H9 (cell line): Measurements from ENCODE around the gene UCKL1. TPM values are rescaled to one million over a fixed set of nuclear protein-coding genes. Genes with fewer than 3 reads are reported as not detected.

Experiments
- DNase-seq: peaks from one replicate; pipeline ENCODE4 v3.0.0-alpha.2; 2017
- H2AFZ ChIP-seq: one replicate; pipeline ENCODE4 v1.6.1; 2013; ENCODE audit warnings: mild to moderate bottlenecking, low read length, control low read depth, moderate library complexity
- H2AK5ac ChIP-seq: 2 replicates; pipeline ENCODE4 v1.6.1; 2013; ENCODE audit warnings: low read length, control low read depth, mixed read lengths; ENCODE audit not compliant: insufficient read length
- H2BK120ac ChIP-seq: one replicate; pipeline ENCODE4 v1.6.1; 2013; ENCODE audit warnings: low read depth, mild to moderate bottlenecking, low read length, control low read depth, inconsistent platforms; ENCODE audit not compliant: poor library complexity, severe bottlenecking
- H2BK12ac ChIP-seq: 2 replicates; pipeline ENCODE4 v1.6.1; 2013; ENCODE audit warnings: low read length, control low read depth, mixed read lengths, low read depth; ENCODE audit not compliant: insufficient read length
- H2BK15ac ChIP-seq: 2 replicates; pipeline ENCODE4 v1.6.1; 2013; ENCODE audit warnings: low read depth, low read length, control low read depth
- H2BK20ac ChIP-seq: one replicate; pipeline ENCODE4 v1.6.1; 2013; ENCODE audit warnings: low read depth, mild to moderate bottlenecking, low read length, control low read depth, inconsistent platforms; ENCODE audit not compliant: poor library complexity, severe bottlenecking
- H2BK5ac ChIP-seq: 2 replicates; pipeline ENCODE4 v1.6.1; 2013; ENCODE audit warnings: low read length, control low read depth, mixed read lengths; ENCODE audit not compliant: insufficient read length
- H3K14ac ChIP-seq: 2 replicates; pipeline ENCODE4 v1.6.1; 2013; ENCODE audit warnings: low read length, control low read depth; ENCODE audit not compliant: insufficient read depth
- H3K18ac ChIP-seq: 2 replicates; pipeline ENCODE4 v1.6.1; 2013; ENCODE audit warnings: low read depth, mild to moderate bottlenecking, mixed read lengths, low read length, control low read depth; ENCODE audit not compliant: insufficient read length
- H3K23ac ChIP-seq: 2 replicates; pipeline ENCODE4 v1.6.1; 2013; ENCODE audit warnings: low read length, control low read depth, mixed read lengths, low read depth; ENCODE audit not compliant: insufficient read length
- H3K23me2 ChIP-seq: 2 replicates; pipeline ENCODE4 v1.6.1; 2013; ENCODE audit warnings: low read depth, mild to moderate bottlenecking, mixed read lengths, low read length, control low read depth; ENCODE audit not compliant: insufficient read length, poor library complexity, severe bottlenecking
- H3K27ac ChIP-seq: 2 replicates; pipeline ENCODE4 v1.5.1; 2013; ENCODE audit warnings: low read length, control low read depth, mixed read lengths, low read depth; ENCODE audit not compliant: insufficient read length
- H3K27me3 ChIP-seq: 2 replicates; pipeline ENCODE4 v1.6.1; 2013; ENCODE audit warnings: low read length, control low read depth, inconsistent platforms; ENCODE audit not compliant: insufficient read depth
- H3K4ac ChIP-seq: 2 replicates; pipeline ENCODE4 v1.6.1; 2013; ENCODE audit warnings: low read depth, mild to moderate bottlenecking, control low read depth, inconsistent platforms, low read length, moderate library complexity
- H3K4me1 ChIP-seq: 2 replicates; pipeline ENCODE4 v1.6.1; 2013; ENCODE audit warnings: low read length, control low read depth, inconsistent platforms; ENCODE audit not compliant: insufficient read depth
- H3K4me2 ChIP-seq: 2 replicates; pipeline ENCODE4 v1.6.1; 2013; ENCODE audit warnings: low read length, control low read depth, mixed read lengths; ENCODE audit not compliant: insufficient read length, insufficient read depth
- H3K56ac ChIP-seq: 2 replicates; pipeline ENCODE4 v1.6.1; 2013; ENCODE audit warnings: low read depth, mild to moderate bottlenecking, mixed read lengths, low read length, control low read depth; ENCODE audit not compliant: insufficient read length
- H3K79me1 ChIP-seq: 2 replicates; pipeline ENCODE4 v1.6.1; 2013; ENCODE audit warnings: low read depth, mild to moderate bottlenecking, moderate library complexity, low read length, control low read depth, inconsistent platforms; ENCODE audit not compliant: insufficient read depth, poor library complexity, severe bottlenecking
- H3K79me2 ChIP-seq: 2 replicates; pipeline ENCODE4 v1.6.1; 2013; ENCODE audit warnings: low read length, control low read depth, inconsistent platforms; ENCODE audit not compliant: insufficient read depth
- H3K9ac ChIP-seq: 2 replicates; pipeline ENCODE4 v1.6.1; 2013; ENCODE audit warnings: low read length, control low read depth, mixed read lengths; ENCODE audit not compliant: insufficient read length; ENCODE audit errors: extremely low read depth
- H3K9me3 ChIP-seq: one replicate; pipeline ENCODE4 v1.6.1; 2013; ENCODE audit warnings: low read depth, low read length, inconsistent platforms; ENCODE audit not compliant: control insufficient read depth
- H3T11ph ChIP-seq: one replicate; pipeline ENCODE4 v1.6.1; 2013; ENCODE audit warnings: mild to moderate bottlenecking, low read length, control low read depth, inconsistent platforms
- H4K20me1 ChIP-seq: one replicate; pipeline ENCODE4 v1.6.1; 2013; ENCODE audit not compliant: control insufficient read depth, insufficient read length, insufficient read depth
- H4K5ac ChIP-seq: 2 replicates; pipeline ENCODE4 v1.6.1; 2013; ENCODE audit warnings: low read depth, mild to moderate bottlenecking, mixed read lengths, low read length, control low read depth; ENCODE audit not compliant: insufficient read length
- H4K8ac ChIP-seq: replicated peaks from 2 replicates; pipeline ENCODE4 v1.6.1; 2013; ENCODE audit warnings: low read length, control low read depth, mixed read lengths, low read depth; ENCODE audit not compliant: insufficient read length
- H4K91ac ChIP-seq: 2 replicates; pipeline ENCODE4 v1.6.1; 2013; ENCODE audit warnings: low read depth, mild to moderate bottlenecking, moderate library complexity, mixed read lengths, low read length, control low read depth; ENCODE audit not compliant: insufficient read length
- H3K27ac Mint-ChIP-seq, 3 experiments: 2 replicates in 2 of 3; 3 replicates in 1 of 3; pipeline ENCODE4 v1.8.0; 2020 to 2021; ENCODE audit warnings: mixed read lengths in 3 of 3, mild to moderate bottlenecking in 1 of 3, moderate library complexity in 1 of 3
- H3K27me3 Mint-ChIP-seq: 2 replicates; pipeline ENCODE4 v1.8.0; 2021; ENCODE audit warnings: low read depth, mild to moderate bottlenecking, moderate library complexity, mixed read lengths
- H3K36me3 Mint-ChIP-seq, 3 experiments: 2 replicates in 2 of 3; 3 replicates in 1 of 3; pipeline ENCODE4 v1.8.0; 2020 to 2021; ENCODE audit warnings: low read depth in 3 of 3, mixed read lengths in 3 of 3; ENCODE audit not compliant: insufficient read depth in 1 of 3
- H3K4me1 Mint-ChIP-seq, 2 experiments: 2 replicates each; pipeline ENCODE4 v1.8.0; 2020; ENCODE audit warnings: mixed read lengths in 2 of 2
- H3K4me3 Mint-ChIP-seq, 2 experiments: 2 replicates in 1 of 2; 3 replicates in 1 of 2; pipeline ENCODE4 v1.8.0; 2020 to 2021; ENCODE audit warnings: mild to moderate bottlenecking in 2 of 2, mixed read lengths in 2 of 2, moderate library complexity in 1 of 2
- H3K9me3 Mint-ChIP-seq, 2 experiments: 2 replicates in 1 of 2; 3 replicates in 1 of 2; pipeline ENCODE4 v1.8.0; 2020; ENCODE audit warnings: mild to moderate bottlenecking in 2 of 2, mixed read lengths in 2 of 2, moderate library complexity in 1 of 2
- WGBS: extraction: QIAGEN DNeasy Blood & Tissue Kit; methylation state at CpG from one replicate; pipeline ENCODE4 v1.1.7; 2013; ENCODE audit warnings: missing lambda C conversion rate, low lambda C conversion rate, mixed read lengths; ENCODE audit not compliant: insufficient read length; ENCODE audit errors: extremely low coverage; 5-methylcytosine and 5-hydroxymethylcytosine counted together
- total RNA-seq: library from RNA; stranded (reverse); gene quantifications from 2 replicates; pipeline ENCODE4 v1.2.1, GENCODE V29; 2021
- TF ChIP-seq, protein P1 (sequence below): fragments of 200-600 bp; sonication (generic); conservative IDR thresholded peaks from 3 replicates; pipeline ENCODE4 v1.8.0; 2021; ENCODE audit warnings: antibody characterized with exemption, mild to moderate bottlenecking

UCKL1 gene
- total RNA-seq, 1 experiment from 2014 or later = 40.9 TPM

- Histone ChIP-seq H3K4ac (no peak overlapping the region), H3K23me2 (peaks cover 6% of the 10 kb centered on the region), H3K4me2 (no peak overlapping the region), H3K9ac (no peak overlapping the region), H3K27ac (no peak overlapping the region), H3K18ac (no peak overlapping the region), H3K79me1 (no peaks in the 10 kb centered on the region), H4K5ac (no peak overlapping the region), H2AFZ (no peak overlapping the region), H3T11ph (no peak overlapping the region), H3K23ac (no peak overlapping the region), H3K56ac (no peak overlapping the region), H2BK15ac (no peak overlapping the region), H3K27me3 (no peaks in the 10 kb centered on the region), H4K91ac (no peak overlapping the region), H2BK12ac (no peak overlapping the region), H4K8ac (no peak overlapping the region), H2BK5ac (no peak overlapping the region), H3K14ac (no peak overlapping the region), H3K79me2 (no peaks in the 10 kb centered on the region), H2AK5ac (no peak overlapping the region), H2BK20ac (no peak overlapping the region), H4K20me1 (no peaks in the 10 kb centered on the region), H2BK120ac (no peak overlapping the region), H3K9me3 (peaks cover 40% of the 10 kb centered on the region), H3K4me1 (no peaks in the 10 kb centered on the region; the same call in 1 of the 2 replicates)
- peaks cover 15 to 66% (median 55%) of the 10 kb centered on the region in 3 experiments; a peak in 6 of 7 replicates for H3K36me3 Mint-ChIP-seq
- no peak overlapping the region for H3K4me3 Mint-ChIP-seq
- H3K27ac Mint-ChIP-seq = no peak overlapping the region
- no CpG with 5 or more reads among the region's 16 CpGs for WGBS
- no peak for DNase-seq
- peaks cover 2 to 10% of the 10 kb centered on the region in 2 experiments; a peak in 3 of 5 replicates for H3K9me3 Mint-ChIP-seq
- H3K27me3 Mint-ChIP-seq = no peaks in the 10 kb centered on the region; the same call in 1 of the 2 replicates
- TF ChIP-seq, protein P1, sequence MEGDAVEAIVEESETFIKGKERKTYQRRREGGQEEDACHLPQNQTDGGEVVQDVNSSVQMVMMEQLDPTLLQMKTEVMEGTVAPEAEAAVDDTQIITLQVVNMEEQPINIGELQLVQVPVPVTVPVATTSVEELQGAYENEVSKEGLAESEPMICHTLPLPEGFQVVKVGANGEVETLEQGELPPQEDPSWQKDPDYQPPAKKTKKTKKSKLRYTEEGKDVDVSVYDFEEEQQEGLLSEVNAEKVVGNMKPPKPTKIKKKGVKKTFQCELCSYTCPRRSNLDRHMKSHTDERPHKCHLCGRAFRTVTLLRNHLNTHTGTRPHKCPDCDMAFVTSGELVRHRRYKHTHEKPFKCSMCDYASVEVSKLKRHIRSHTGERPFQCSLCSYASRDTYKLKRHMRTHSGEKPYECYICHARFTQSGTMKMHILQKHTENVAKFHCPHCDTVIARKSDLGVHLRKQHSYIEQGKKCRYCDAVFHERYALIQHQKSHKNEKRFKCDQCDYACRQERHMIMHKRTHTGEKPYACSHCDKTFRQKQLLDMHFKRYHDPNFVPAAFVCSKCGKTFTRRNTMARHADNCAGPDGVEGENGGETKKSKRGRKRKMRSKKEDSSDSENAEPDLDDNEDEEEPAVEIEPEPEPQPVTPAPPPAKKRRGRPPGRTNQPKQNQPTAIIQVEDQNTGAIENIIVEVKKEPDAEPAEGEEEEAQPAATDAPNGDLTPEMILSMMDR = no peak
- H3K4me1 Mint-ChIP-seq = peaks cover 9 to 14% of the 10 kb centered on the region in 2 experiments
Measured at GRCh38 chr20:63964412-63964811, 8.2 kb upstream of the UCKL1 start.
